ENCODE results near the gene SOX12. TPM values are rescaled to one million over a fixed set of nuclear protein-coding genes. Genes with fewer than 3 reads are reported as not detected.
"Not testable (repeated sequence)": the region's sequence is repeated elsewhere in the genome, so short reads cannot be mapped to it uniquely, and the experiment has no call there.

The SOX12 gene
- total RNA-seq, 4 donors from 2014 or later, result 2.4 to 21.9 (median 7.4) TPM

DNA sequence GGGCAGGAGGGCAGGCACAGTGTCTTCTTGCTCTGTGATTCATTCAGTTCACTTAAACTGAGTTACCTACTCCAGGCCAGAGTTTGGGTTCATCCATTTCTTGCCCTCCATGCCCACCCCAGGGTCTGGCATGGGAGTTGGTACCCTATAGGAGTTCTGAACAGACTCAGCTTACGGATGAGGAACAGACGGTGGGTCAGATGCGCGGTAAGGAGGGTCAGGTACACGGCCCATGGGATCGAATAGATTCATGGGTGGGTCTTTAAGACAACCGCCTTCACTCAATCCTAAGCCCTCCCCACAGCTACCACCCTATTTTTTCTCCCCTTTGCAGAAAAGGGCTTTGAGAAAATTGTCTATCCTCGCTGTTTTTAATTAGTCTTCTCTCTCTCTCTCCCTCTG lies 42.1 kb downstream of the SOX12 start:
- H3K27ac ChIP-seq, result no peak overlapping the region
- no peaks in the 10 kb centered on the region for H3K4me1 ChIP-seq
- TF ChIP-seq, protein P1, sequence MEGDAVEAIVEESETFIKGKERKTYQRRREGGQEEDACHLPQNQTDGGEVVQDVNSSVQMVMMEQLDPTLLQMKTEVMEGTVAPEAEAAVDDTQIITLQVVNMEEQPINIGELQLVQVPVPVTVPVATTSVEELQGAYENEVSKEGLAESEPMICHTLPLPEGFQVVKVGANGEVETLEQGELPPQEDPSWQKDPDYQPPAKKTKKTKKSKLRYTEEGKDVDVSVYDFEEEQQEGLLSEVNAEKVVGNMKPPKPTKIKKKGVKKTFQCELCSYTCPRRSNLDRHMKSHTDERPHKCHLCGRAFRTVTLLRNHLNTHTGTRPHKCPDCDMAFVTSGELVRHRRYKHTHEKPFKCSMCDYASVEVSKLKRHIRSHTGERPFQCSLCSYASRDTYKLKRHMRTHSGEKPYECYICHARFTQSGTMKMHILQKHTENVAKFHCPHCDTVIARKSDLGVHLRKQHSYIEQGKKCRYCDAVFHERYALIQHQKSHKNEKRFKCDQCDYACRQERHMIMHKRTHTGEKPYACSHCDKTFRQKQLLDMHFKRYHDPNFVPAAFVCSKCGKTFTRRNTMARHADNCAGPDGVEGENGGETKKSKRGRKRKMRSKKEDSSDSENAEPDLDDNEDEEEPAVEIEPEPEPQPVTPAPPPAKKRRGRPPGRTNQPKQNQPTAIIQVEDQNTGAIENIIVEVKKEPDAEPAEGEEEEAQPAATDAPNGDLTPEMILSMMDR (IDR thresholded peaks at IDR 0.05), result no peak
- TF ChIP-seq POLR2A (IDR thresholded peaks at IDR 0.05), result no peak
- no peak overlapping the region for H3K4me3 ChIP-seq
- no peak for DNase-seq
- no peaks in the 10 kb centered on the region for H3K36me3 ChIP-seq
- no peaks in the 10 kb centered on the region for H3K27me3 ChIP-seq
- intact Hi-C loops (cut with DNase I; ENCODE audit: low total_unique reads), result no loop called here
- no peaks in the 10 kb centered on the region for H3K9me3 ChIP-seq

- H3K27me3 ChIP-seq, result no peaks in the 10 kb centered on the region
- H3K9me3 ChIP-seq, result no peaks in the 10 kb centered on the region
- no peaks in the 10 kb centered on the region for H3K36me3 ChIP-seq
- intact Hi-C loops (cut with DNase I; ENCODE audit: low total_unique reads), result no loop called here
- no peak overlapping the region for H3K4me3 ChIP-seq
- H3K27ac ChIP-seq, result no peak overlapping the region
- H3K4me1 ChIP-seq, result no peaks in the 10 kb centered on the region
- no peak for TF ChIP-seq POLR2A (IDR thresholded peaks at IDR 0.05)
- TF ChIP-seq, protein P1 (IDR thresholded peaks at IDR 0.05), result no peak
- no peak for DNase-seq
Observed at GRCh38 chr20:368915-369314, 43.6 kb downstream of the SOX12 start.

DNA sequence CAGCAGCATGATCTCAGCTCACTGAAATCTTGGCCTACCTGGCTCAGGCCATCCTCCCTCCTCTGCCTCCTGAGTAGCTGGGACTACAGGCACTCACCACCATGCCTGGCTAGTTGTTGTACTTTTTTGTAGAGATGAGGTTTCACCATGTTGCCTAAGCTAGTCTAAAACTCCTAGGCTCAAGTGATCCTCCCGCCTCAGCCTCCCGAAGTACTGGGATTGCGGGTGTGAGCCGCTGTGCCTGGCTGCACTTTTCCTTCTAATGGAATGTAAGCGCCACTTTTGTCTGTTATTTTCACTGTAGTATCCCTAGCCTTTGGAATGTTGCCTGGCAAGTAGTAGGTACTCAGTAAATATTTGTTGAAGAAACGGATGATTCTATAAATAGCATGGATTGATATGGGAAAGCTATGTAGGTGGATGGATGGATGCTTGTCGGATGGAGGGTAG lies 44.8 kb downstream of the SOX12 start:
- H3K4me1 ChIP-seq, result no peaks in the 10 kb centered on the region
- H3K36me3 ChIP-seq, result no peaks in the 10 kb centered on the region
- TF ChIP-seq POLR2A (IDR thresholded peaks at IDR 0.05), result no peak
- TF ChIP-seq, protein P1 (IDR thresholded peaks at IDR 0.05), result no peak
- DNase-seq, result no peak
- no peak overlapping the region for H3K27ac ChIP-seq
- intact Hi-C loops (cut with DNase I; ENCODE audit: low total_unique reads), result no loop called here
- no peaks in the 10 kb centered on the region for H3K9me3 ChIP-seq
- H3K4me3 ChIP-seq, result no peak overlapping the region
- no peaks in the 10 kb centered on the region for H3K27me3 ChIP-seq

GRCh38 chr20:370977-371754 lies 45.8 kb downstream of the SOX12 start:
- no peaks in the 10 kb centered on the region for H3K27me3 ChIP-seq
- no peak overlapping the region for H3K4me3 ChIP-seq
- no peaks in the 10 kb centered on the region for H3K4me1 ChIP-seq
- H3K27ac ChIP-seq, result peak overlapping the region; percentile 30 to 45
- H3K36me3 ChIP-seq, result no peaks in the 10 kb centered on the region
- TF ChIP-seq, protein P1 (IDR thresholded peaks at IDR 0.05), result no peak
- TF ChIP-seq POLR2A (IDR thresholded peaks at IDR 0.05), result no peak
- DNase-seq, result no peak
- no peaks in the 10 kb centered on the region for H3K9me3 ChIP-seq
- intact Hi-C loops (cut with DNase I; ENCODE audit: low total_unique reads), result no loop called here

DNA sequence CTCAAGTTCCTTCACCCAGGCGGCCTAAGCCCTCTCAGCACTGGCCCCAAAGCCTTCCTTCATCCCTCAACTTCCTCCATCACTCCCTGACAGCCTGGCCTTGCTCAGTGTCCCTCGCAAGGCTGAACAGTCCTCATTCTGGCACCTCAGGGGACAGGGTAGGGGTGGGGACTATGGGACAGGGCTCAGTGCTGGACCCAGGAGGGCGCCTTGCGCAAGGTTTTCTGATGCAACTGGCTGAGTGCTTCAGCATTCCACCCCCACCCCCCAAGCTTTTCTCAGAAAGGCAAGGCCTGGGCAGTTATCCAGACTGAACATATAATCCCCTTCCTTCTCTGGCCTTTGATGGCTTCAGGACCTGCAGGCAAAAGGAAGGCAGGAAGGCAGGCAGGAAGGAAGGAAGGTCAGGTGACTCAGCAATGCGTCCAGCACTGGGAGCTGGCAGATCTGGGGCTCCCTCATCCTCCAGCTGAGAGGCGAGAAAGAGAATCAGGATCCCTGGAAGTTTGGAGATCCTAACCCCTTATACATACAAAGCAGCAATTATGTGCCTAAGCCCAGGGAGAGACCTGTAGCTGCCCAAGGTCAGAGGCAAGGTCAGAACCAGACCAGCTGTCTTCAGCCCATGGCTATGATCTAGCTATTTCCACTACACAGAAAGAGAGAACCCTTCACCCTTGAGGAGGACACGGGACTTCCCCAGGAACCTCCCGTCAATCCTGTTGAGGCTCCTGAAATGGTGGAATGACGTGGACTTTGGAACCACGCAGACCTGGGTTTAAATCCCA lies 46.6 kb downstream of the SOX12 start:
- Histone ChIP-seq H3K27me3 (no peaks in the 10 kb centered on the region), H3K27ac (peak overlapping the region; percentile 30 to 45), H3K9me3 (no peaks in the 10 kb centered on the region), H3K4me1 (no peaks in the 10 kb centered on the region), H3K4me3 (no peak overlapping the region), H3K36me3 (no peaks in the 10 kb centered on the region)
- TF ChIP-seq POLR2A (IDR thresholded peaks at IDR 0.05), result no peak
- TF ChIP-seq, protein P1 (IDR thresholded peaks at IDR 0.05), result no peak
- DNase-seq, result peak; percentile 32 to 77
- intact Hi-C loops (cut with DNase I; ENCODE audit: low total_unique reads), result no loop called here

DNA sequence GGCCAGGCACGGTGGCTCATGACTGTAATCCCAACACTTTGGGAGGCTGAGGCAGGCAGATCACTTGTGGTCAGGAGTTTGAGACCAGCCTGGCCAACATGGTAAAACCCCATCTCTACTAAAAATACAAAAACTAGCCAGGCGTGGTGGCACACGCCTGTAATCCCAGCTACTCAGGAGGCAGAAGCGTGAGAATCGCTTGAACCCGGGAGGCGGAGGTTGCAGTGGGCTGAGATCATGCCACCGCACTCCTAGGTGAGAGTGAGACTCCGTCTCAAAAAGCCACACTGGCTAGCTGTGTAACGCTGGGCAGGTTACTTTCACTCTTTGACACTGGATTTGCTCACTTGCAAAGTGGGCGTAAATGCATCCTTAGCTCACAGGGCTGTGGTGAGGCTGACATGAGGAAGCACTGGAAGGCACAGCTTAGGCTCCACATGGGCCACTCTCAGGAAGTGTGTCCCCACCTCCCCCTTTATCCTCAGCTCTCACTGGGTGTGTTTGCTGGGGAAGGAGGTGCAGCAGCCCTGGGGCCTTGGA lies 47.3 kb downstream of the SOX12 start:
- DNase-seq; H3K4me3 ChIP-seq; H3K4me1 ChIP-seq; H3K27me3 ChIP-seq; H3K27ac ChIP-seq; H3K9me3 ChIP-seq; intact Hi-C loops (cut with DNase I; ENCODE audit: low total_unique reads); H3K36me3 ChIP-seq: not testable (repeated sequence)

All from uterus (tissue), 4 donors.